Osteoblast (primary cell): Measurements from ENCODE around the gene FNDC3B. TPM values are rescaled to one million over a fixed set of nuclear protein-coding genes. Genes with fewer than 3 reads are reported as not detected.

Source experiments
- DNase-seq: peaks from one replicate; pipeline ENCODE4 v3.0.0; 2011; ENCODE audit warnings: low spot score, mixed read lengths; ENCODE audit not compliant: insufficient read length; ENCODE audit errors: missing footprints
- H2AFZ ChIP-seq: 2 replicates; pipeline ENCODE4 v1.6.0; 2011; ENCODE audit warnings: mild to moderate bottlenecking, low read length
- H3K27ac ChIP-seq: 2 replicates; pipeline ENCODE4 v1.5.1; 2011; ENCODE audit warnings: mild to moderate bottlenecking, low read depth, low read length, moderate library complexity
- H3K27me3 ChIP-seq: 2 replicates; pipeline ENCODE4 v1.6.0; 2012; ENCODE audit warnings: mild to moderate bottlenecking, control low read depth, inconsistent platforms, low read length, moderate library complexity; ENCODE audit not compliant: insufficient read depth
- H3K36me3 ChIP-seq: 2 replicates; pipeline ENCODE4 v1.5.1; 2011; ENCODE audit warnings: mild to moderate bottlenecking, low read length, control low read depth, moderate library complexity; ENCODE audit not compliant: insufficient read depth
- H3K4me1 ChIP-seq: 2 replicates; pipeline ENCODE4 v1.5.1; 2011; ENCODE audit warnings: mild to moderate bottlenecking, low read length, control low read depth, moderate library complexity; ENCODE audit not compliant: insufficient read depth
- H3K4me2 ChIP-seq: 2 replicates; pipeline ENCODE4 v1.6.0; 2011; ENCODE audit warnings: mild to moderate bottlenecking, low read length; ENCODE audit not compliant: insufficient read depth
- H3K4me3 ChIP-seq: fragments of 200-600 bp; sonication (generic); 3 replicates; pipeline ENCODE4 v1.5.1; 2012; ENCODE audit warnings: mild to moderate bottlenecking, low read length, inconsistent platforms; ENCODE audit not compliant: insufficient read depth
- H3K79me2 ChIP-seq: 2 replicates; pipeline ENCODE4 v1.6.0; 2012; ENCODE audit warnings: mild to moderate bottlenecking, low read length, control low read depth, inconsistent platforms; ENCODE audit not compliant: insufficient read depth
- H3K9me3 ChIP-seq: 2 replicates; pipeline ENCODE4 v1.5.1; 2011; ENCODE audit warnings: low read depth, low read length, control low read depth
- H4K20me1 ChIP-seq: 2 replicates; pipeline ENCODE4 v1.6.0; 2012; ENCODE audit warnings: mild to moderate bottlenecking, low read length, control low read depth; ENCODE audit not compliant: insufficient read depth
- CTCF ChIP-seq: IDR thresholded peaks from 2 replicates; pipeline ENCODE4 v1.5.1; 2011; ENCODE audit warnings: mild to moderate bottlenecking, low read depth, low read length, moderate library complexity; ENCODE audit errors: extremely low read depth
- total RNA-seq: library from RNA; depleted of rRNA; stranded (reverse); fragments of >200 nt; gene quantifications from 2 replicates; pipeline ENCODE4 v1.2.3, GENCODE V29; 2012

The FNDC3B gene
- total RNA-seq, 1 donor = 179 TPM

GRCh38 chr3:172213904-172214303 is 174.5 kb downstream of the FNDC3B start:
- peak overlapping the region; percentile 78 for H3K27ac ChIP-seq
- no peak overlapping the region for H2AFZ ChIP-seq
- peaks cover 39% of the 10 kb centered on the region for H4K20me1 ChIP-seq
- no peak overlapping the region for H3K4me2 ChIP-seq
- no peaks in the 10 kb centered on the region for H3K9me3 ChIP-seq
- H3K4me1 ChIP-seq = peaks cover 66% of the 10 kb centered on the region
- H3K79me2 ChIP-seq = peaks cover 91% of the 10 kb centered on the region
- DNase-seq = no peak
- TF ChIP-seq CTCF = no peak
- H3K27me3 ChIP-seq = no peaks in the 10 kb centered on the region
- H3K4me3 ChIP-seq = no peak overlapping the region
- peaks cover 4% of the 10 kb centered on the region for H3K36me3 ChIP-seq

GRCh38 chr3:172216267-172216666 is 176.9 kb downstream of the FNDC3B start:
- H3K27me3 ChIP-seq = no peaks in the 10 kb centered on the region
- peaks cover 25% of the 10 kb centered on the region for H4K20me1 ChIP-seq
- peaks cover 98% of the 10 kb centered on the region for H3K79me2 ChIP-seq
- H3K4me1 ChIP-seq = peaks cover 64% of the 10 kb centered on the region
- H2AFZ ChIP-seq = no peak overlapping the region
- no peaks in the 10 kb centered on the region for H3K9me3 ChIP-seq
- no peak overlapping the region for H3K4me3 ChIP-seq
- no peak for TF ChIP-seq CTCF
- peaks cover 9% of the 10 kb centered on the region for H3K36me3 ChIP-seq
- H3K27ac ChIP-seq = no peak overlapping the region
- H3K4me2 ChIP-seq = no peak overlapping the region
- no peak for DNase-seq

- H3K27ac ChIP-seq = peak overlapping the region; percentile 65
Measured at GRCh38 chr3:172216911-172217310, 177.5 kb downstream of the FNDC3B start.

GRCh38 chr3:172217877-172218276 is 178.5 kb downstream of the FNDC3B start:
- H3K36me3 ChIP-seq = peaks cover 9% of the 10 kb centered on the region
- H4K20me1 ChIP-seq = peaks cover 25% of the 10 kb centered on the region
- H3K4me1 ChIP-seq = peaks cover 62% of the 10 kb centered on the region
- no peak overlapping the region for H3K4me2 ChIP-seq
- H2AFZ ChIP-seq = no peak overlapping the region
- TF ChIP-seq CTCF = no peak
- H3K9me3 ChIP-seq = no peaks in the 10 kb centered on the region
- H3K27me3 ChIP-seq = no peaks in the 10 kb centered on the region
- no peak overlapping the region for H3K4me3 ChIP-seq
- H3K79me2 ChIP-seq = peaks cover 96% of the 10 kb centered on the region
- peak overlapping the region; percentile 65 for H3K27ac ChIP-seq
- DNase-seq = no peak

More at GRCh38 chr3:172216911-172217310, 177.5 kb downstream of the FNDC3B start:
- H3K9me3 ChIP-seq = no peaks in the 10 kb centered on the region
- peaks cover 27% of the 10 kb centered on the region for H4K20me1 ChIP-seq
- H2AFZ ChIP-seq = no peak overlapping the region
- no peak for TF ChIP-seq CTCF
- H3K4me3 ChIP-seq = no peak overlapping the region
- H3K36me3 ChIP-seq = peaks cover 9% of the 10 kb centered on the region
- H3K4me1 ChIP-seq = peaks cover 66% of the 10 kb centered on the region
- H3K27me3 ChIP-seq = no peaks in the 10 kb centered on the region
- no peak for DNase-seq
- peak overlapping the region; percentile 2 for H3K4me2 ChIP-seq
- H3K79me2 ChIP-seq = peaks cover 96% of the 10 kb centered on the region
